GM21360 (cell line): ENCODE measurements around the gene DNAJB8.

Experiments used
- ATAC-seq: cut with Tn5 transposase; IDR thresholded peaks from one replicate; pipeline ENCODE4 v1.9.1; 2021; ENCODE audit warnings: mild to moderate bottlenecking, moderate library complexity; ENCODE audit not compliant: unreplicated experiment

DNAJB8 gene

GRCh38 chr3:128468285-128468790, 1.6 kb upstream of the DNAJB8 start:
- ATAC-seq: no peak

- ATAC-seq: no peak
Observed at GRCh38 chr3:128464702-128465101, 2.0 kb downstream of the DNAJB8 start.

- ATAC-seq: no peak
Observed at GRCh38 chr3:128464188-128464587, 2.5 kb downstream of the DNAJB8 start.

- no peak for ATAC-seq
Observed at GRCh38 chr3:128463771-128464170, 2.9 kb downstream of the DNAJB8 start.

- ATAC-seq: no peak
Observed at GRCh38 chr3:128463354-128463753, 3.3 kb downstream of the DNAJB8 start.

GRCh38 chr3:128462931-128463330, 3.8 kb downstream of the DNAJB8 start:
- ATAC-seq: no peak

- ATAC-seq: no peak
Observed at GRCh38 chr3:128462341-128462910, 4.3 kb downstream of the DNAJB8 start.

GRCh38 chr3:128461731-128462130, 5.0 kb downstream of the DNAJB8 start:
- no peak for ATAC-seq

- no peak for ATAC-seq
Observed at GRCh38 chr3:128459461-128459820, 7.2 kb downstream of the DNAJB8 start.

GRCh38 chr3:128458746-128459460, 7.8 kb downstream of the DNAJB8 start:
- no peak for ATAC-seq

GRCh38 chr3:128457937-128458336, 8.8 kb downstream of the DNAJB8 start:
- ATAC-seq: no peak

GRCh38 chr3:128456776-128457715, 9.6 kb downstream of the DNAJB8 start:
- ATAC-seq: no peak

- ATAC-seq: no peak
Observed at GRCh38 chr3:128455786-128456748, 10.6 kb downstream of the DNAJB8 start.

- ATAC-seq: no peak
Observed at GRCh38 chr3:128455116-128455515, 11.6 kb downstream of the DNAJB8 start.

- no peak for ATAC-seq
Observed at GRCh38 chr3:128454310-128454618, 12.4 kb downstream of the DNAJB8 start.

- ATAC-seq: no peak
Observed at GRCh38 chr3:128453501-128454309, 13.0 kb downstream of the DNAJB8 start.

- no peak for ATAC-seq
Observed at GRCh38 chr3:128452678-128453275, 13.9 kb downstream of the DNAJB8 start.

GRCh38 chr3:128452120-128452519, 14.6 kb downstream of the DNAJB8 start:
- ATAC-seq: no peak

- ATAC-seq: no peak
Observed at GRCh38 chr3:128449111-128449638, 17.5 kb downstream of the DNAJB8 start.
